HG02870 (cell line): ENCODE results near the gene MED15.
"Not testable (repeated sequence)": the region's sequence is repeated elsewhere in the genome, so short reads cannot be mapped to it uniquely, and the experiment has no call there.

Experiments used
- ATAC-seq: cut with Tn5 transposase; IDR thresholded peaks from one replicate; pipeline ENCODE4 v1.9.1; 2021; ENCODE audit warnings: mild to moderate bottlenecking, moderate library complexity; ENCODE audit not compliant: unreplicated experiment

Gene MED15

GRCh38 chr22:20619045-20619892 is 111.9 kb downstream of the MED15 start:
- no peak for ATAC-seq

- not testable (repeated sequence) for ATAC-seq
Measured at GRCh38 chr22:20619893-20620194, 112.4 kb downstream of the MED15 start.

GRCh38 chr22:20621162-20621561 is 113.8 kb downstream of the MED15 start:
- no peak for ATAC-seq

- ATAC-seq: no peak
Measured at GRCh38 chr22:20622650-20623339, 115.4 kb downstream of the MED15 start.

- ATAC-seq: peak; percentile 70
Measured at GRCh38 chr22:20624161-20624616, 116.8 kb downstream of the MED15 start.

- no peak for ATAC-seq
Measured at GRCh38 chr22:20625270-20625669, 117.9 kb downstream of the MED15 start.

- ATAC-seq: no peak
Measured at GRCh38 chr22:20626811-20627210, 119.4 kb downstream of the MED15 start.

- no peak for ATAC-seq
Measured at GRCh38 chr22:20627432-20627831, 120.0 kb downstream of the MED15 start.

- no peak for ATAC-seq
Measured at GRCh38 chr22:20628081-20628939, 120.9 kb downstream of the MED15 start.

- ATAC-seq: no peak
Measured at GRCh38 chr22:20629401-20629800, 122.0 kb downstream of the MED15 start.

GRCh38 chr22:20630873-20631617 is 123.6 kb downstream of the MED15 start:
- no peak for ATAC-seq

- no peak for ATAC-seq
Measured at GRCh38 chr22:20632082-20632481, 124.7 kb downstream of the MED15 start.

- ATAC-seq: no peak
Measured at GRCh38 chr22:20632518-20632917, 125.1 kb downstream of the MED15 start.

- ATAC-seq: no peak
Measured at GRCh38 chr22:20634560-20635226, 127.3 kb downstream of the MED15 start.

- ATAC-seq: no peak
Measured at GRCh38 chr22:20635227-20635591, 127.8 kb downstream of the MED15 start.

- ATAC-seq: no peak
Measured at GRCh38 chr22:20636075-20636812, 128.8 kb downstream of the MED15 start.

- no peak for ATAC-seq
Measured at GRCh38 chr22:20636945-20637344, 129.5 kb downstream of the MED15 start.
